OCI-LY1 (cell line): ENCODE data around the gene TRPV4.

Experiments used
- EZH2 ChIP-seq: fragments of 200-600 bp; sonication (generic), shearing (Covaris generic); IDR thresholded peaks from 2 replicates; pipeline ENCODE4 v1.8.0; 2017; ENCODE audit warnings: borderline replicate concordance, mixed run types, mild to moderate bottlenecking, antibody characterized with exemption, low read length, moderate library complexity, mixed read lengths
- TF ChIP-seq, protein P1 (sequence below): fragments of 200-600 bp; sonication (generic), shearing (Covaris generic); IDR thresholded peaks from 2 replicates; pipeline ENCODE4 v1.5.1; 2017; ENCODE audit warnings: mild to moderate bottlenecking, antibody characterized with exemption, low read length, moderate library complexity, mixed read lengths

DNA sequence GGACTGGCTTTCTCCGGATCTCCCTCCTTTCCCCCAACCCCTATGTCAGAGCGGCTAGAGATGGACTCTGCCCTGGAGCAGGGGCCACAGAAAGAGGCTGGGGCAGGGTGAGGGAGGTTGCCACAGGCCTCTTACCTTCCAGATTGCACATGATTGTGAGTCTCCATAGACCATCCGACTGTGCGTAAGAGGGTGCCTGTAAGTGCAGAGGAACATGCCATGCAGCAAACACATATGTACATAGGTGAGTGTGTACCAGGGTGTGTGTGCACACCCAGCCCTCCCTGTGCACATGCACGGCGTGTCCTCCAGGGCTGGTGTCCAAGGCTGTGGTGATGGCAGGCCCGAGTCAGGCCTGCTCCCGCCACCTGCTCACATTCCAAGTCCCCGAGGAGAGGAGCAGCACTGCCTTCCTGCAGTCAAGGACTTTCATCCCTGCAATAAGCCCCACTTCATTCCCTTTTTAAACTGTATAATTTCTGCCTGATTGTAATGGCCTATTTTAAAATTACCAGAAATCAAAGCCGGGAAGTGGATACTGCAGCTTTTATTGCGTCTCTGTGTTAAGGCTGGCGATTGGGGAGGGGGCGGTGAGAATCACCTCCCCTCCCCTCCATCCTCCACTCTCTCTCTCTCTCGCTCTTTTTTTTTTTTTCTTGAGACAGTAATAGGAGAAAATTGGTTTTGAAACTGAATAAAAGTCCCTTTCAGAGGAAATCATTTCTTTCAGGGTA, 91.1 kb downstream of the TRPV4 start:
- TF ChIP-seq EZH2, result no peak
- TF ChIP-seq, protein P1, sequence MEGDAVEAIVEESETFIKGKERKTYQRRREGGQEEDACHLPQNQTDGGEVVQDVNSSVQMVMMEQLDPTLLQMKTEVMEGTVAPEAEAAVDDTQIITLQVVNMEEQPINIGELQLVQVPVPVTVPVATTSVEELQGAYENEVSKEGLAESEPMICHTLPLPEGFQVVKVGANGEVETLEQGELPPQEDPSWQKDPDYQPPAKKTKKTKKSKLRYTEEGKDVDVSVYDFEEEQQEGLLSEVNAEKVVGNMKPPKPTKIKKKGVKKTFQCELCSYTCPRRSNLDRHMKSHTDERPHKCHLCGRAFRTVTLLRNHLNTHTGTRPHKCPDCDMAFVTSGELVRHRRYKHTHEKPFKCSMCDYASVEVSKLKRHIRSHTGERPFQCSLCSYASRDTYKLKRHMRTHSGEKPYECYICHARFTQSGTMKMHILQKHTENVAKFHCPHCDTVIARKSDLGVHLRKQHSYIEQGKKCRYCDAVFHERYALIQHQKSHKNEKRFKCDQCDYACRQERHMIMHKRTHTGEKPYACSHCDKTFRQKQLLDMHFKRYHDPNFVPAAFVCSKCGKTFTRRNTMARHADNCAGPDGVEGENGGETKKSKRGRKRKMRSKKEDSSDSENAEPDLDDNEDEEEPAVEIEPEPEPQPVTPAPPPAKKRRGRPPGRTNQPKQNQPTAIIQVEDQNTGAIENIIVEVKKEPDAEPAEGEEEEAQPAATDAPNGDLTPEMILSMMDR, result no peak
